Right atrium auricular region (tissue), 2 donors: ENCODE results near the gene LGALS9C. TPM values are rescaled to one million over a fixed set of nuclear protein-coding genes. Genes with fewer than 3 reads are reported as not detected.
"Not testable (repeated sequence)": the region's sequence is repeated elsewhere in the genome, so short reads cannot be mapped to it uniquely, and the experiment has no call there.

ENCODE experiments used
- DNase-seq: peaks from one replicate; pipeline ENCODE4 v3.0.0-alpha.2; 2019; ENCODE audit warnings: low spot score
- H3K27ac ChIP-seq, 2 donors: fragments of 200-600 bp; sonication (generic); 1 replicate in 1 of 2; 2 replicates in 1 of 2; pipeline ENCODE4 v1.5.1; 2016 to 2019
- H3K27me3 ChIP-seq, 2 donors: fragments of 200-600 bp; sonication (generic); one replicate each; pipeline versions ENCODE4 v1.5.1 to v1.6.0; 2017 to 2019
- H3K36me3 ChIP-seq: fragments of 200-600 bp; sonication (generic); one replicate; pipeline ENCODE4 v1.5.1; 2016
- H3K4me1 ChIP-seq, 2 donors: fragments of 200-600 bp; sonication (generic); one replicate each; pipeline versions ENCODE4 v1.5.1 to v1.6.0; 2017 to 2019
- H3K4me3 ChIP-seq, 2 donors: fragments of 200-600 bp; sonication (generic); 1 replicate in 1 of 2; 2 replicates in 1 of 2; pipeline ENCODE4 v1.5.1; 2017 to 2019; ENCODE audit warnings: mild to moderate bottlenecking in 1 of 2, moderate library complexity in 1 of 2
- H3K9me3 ChIP-seq, 2 donors: fragments of 200-600 bp; sonication (generic); one replicate each; pipeline ENCODE4 v1.5.1; 2019
- total RNA-seq, 2 donors: library from RNA; depleted of rRNA; stranded (reverse); fragments of >200 nt; gene quantifications; one replicate each; pipeline ENCODE4 v1.1.0, GENCODE V29; 2016
- TF ChIP-seq, protein P1 (sequence below), 2 donors: fragments of 200-600 bp; sonication (generic); IDR thresholded peaks; one replicate each; pipeline ENCODE4 v1.5.1; 2019; ENCODE audit warnings: antibody characterized with exemption in 2 of 2

The LGALS9C gene
- total RNA-seq: not detected

DNA sequence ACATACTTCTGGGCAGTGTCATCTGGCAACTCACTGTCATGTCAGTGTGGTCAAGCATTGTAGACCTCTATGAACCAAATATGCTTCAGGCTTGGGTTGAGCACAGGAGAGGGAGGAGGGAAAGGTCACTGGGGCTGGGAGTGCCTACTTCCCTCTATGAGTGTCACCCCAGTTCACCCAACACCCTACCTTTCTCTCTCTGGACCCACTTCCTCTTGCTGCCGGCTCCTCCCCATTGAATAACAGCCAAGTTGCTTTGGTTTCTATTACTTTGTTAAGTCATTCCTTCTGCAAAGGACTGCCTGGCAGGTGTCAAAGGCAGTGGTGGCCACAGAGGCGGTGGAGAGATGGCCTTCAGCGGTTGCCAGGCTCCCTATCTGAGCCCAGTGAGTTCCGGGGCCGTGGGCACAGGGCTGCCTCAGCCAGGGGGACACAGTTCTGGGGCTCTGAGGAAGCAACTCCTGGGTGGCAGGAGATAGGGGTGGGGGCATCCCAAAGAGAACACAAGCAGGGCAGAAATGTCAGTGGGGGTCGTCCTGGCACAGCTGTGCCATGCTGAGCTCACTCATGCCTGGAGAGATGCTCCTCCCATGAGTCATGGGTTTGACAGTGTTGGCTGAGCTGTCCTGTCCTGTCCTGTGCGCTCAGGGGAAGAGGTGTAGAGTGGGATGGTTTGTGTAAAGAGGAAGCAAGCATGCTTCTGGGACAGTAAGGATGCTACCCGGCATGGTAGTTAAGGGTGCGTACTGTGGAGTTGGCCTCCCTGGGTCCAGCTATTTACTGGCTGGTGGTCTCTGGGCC, at the start of gene LGALS9C:
TSS of gene LGALS9C (plus strand) at position 282 of the 801 bp plus-strand sequence. CDS start at position 348, 66 bp downstream.
- H3K4me1 ChIP-seq, H3K27ac ChIP-seq, DNase-seq, H3K27me3 ChIP-seq, H3K4me3 ChIP-seq, H3K36me3 ChIP-seq, H3K9me3 ChIP-seq: not testable (repeated sequence)

DNA sequence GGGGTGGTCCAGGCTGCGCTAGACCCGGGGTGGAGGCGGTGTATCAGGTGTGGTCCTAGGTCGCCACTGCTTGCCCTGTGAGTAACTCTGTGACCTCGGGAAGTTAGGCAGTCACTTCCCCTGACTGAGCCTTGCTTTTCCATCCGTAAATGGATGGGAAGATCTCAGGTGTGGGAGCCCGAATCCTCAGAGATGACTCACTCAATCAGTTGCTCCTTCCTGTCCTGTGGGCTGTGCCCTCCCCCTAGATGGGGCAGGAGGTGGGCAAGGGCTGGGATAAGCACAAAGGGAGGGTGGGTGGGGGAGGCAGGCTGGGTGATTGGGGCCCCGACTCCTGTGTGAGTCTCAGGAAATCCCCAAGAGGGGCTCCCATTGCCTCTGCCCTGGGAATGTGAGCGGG, 44.4 kb upstream of the LGALS9C start:
- H3K9me3 ChIP-seq, H3K27me3 ChIP-seq, H3K27ac ChIP-seq, H3K4me3 ChIP-seq, H3K4me1 ChIP-seq, H3K36me3 ChIP-seq, DNase-seq: not testable (repeated sequence)

GRCh38 chr17:18439465-18439870, 37.1 kb upstream of the LGALS9C start:
- H3K27ac ChIP-seq, H3K4me1 ChIP-seq, H3K27me3 ChIP-seq, H3K4me3 ChIP-seq, DNase-seq, H3K9me3 ChIP-seq, H3K36me3 ChIP-seq: not testable (repeated sequence)

- not testable (repeated sequence) for H3K27me3 ChIP-seq, H3K36me3 ChIP-seq, H3K4me3 ChIP-seq, H3K9me3 ChIP-seq, H3K27ac ChIP-seq, DNase-seq, H3K4me1 ChIP-seq
- TF ChIP-seq, protein P1, sequence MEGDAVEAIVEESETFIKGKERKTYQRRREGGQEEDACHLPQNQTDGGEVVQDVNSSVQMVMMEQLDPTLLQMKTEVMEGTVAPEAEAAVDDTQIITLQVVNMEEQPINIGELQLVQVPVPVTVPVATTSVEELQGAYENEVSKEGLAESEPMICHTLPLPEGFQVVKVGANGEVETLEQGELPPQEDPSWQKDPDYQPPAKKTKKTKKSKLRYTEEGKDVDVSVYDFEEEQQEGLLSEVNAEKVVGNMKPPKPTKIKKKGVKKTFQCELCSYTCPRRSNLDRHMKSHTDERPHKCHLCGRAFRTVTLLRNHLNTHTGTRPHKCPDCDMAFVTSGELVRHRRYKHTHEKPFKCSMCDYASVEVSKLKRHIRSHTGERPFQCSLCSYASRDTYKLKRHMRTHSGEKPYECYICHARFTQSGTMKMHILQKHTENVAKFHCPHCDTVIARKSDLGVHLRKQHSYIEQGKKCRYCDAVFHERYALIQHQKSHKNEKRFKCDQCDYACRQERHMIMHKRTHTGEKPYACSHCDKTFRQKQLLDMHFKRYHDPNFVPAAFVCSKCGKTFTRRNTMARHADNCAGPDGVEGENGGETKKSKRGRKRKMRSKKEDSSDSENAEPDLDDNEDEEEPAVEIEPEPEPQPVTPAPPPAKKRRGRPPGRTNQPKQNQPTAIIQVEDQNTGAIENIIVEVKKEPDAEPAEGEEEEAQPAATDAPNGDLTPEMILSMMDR (IDR thresholded peaks at IDR 0.05): peak in 1 of 2 donors; percentile 34
Measured at GRCh38 chr17:18442093-18442492, 34.5 kb upstream of the LGALS9C start.

DNA sequence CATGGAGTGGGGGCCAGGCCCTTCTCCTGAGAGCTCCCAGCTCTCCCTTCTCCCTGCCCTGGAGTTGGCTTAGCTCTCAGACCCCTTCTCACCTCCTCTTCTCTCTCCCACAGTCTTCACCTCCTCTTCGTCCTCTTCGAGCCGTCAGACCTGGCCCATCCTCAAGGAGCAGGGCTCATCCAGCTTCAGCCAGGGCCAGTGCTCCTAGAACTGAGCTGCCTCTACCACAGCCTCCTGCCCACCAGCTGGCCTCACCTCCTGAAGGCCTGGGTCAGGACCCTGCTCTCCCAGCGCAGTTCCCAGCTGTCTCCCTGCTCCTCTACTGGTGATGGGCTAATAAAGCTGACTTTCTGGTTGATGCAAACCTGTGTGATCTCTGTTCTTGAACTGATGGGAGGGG, 34.1 kb upstream of the LGALS9C start:
- not testable (repeated sequence) for DNase-seq, H3K9me3 ChIP-seq, H3K4me3 ChIP-seq, H3K27ac ChIP-seq, H3K27me3 ChIP-seq, H3K36me3 ChIP-seq, H3K4me1 ChIP-seq

DNA sequence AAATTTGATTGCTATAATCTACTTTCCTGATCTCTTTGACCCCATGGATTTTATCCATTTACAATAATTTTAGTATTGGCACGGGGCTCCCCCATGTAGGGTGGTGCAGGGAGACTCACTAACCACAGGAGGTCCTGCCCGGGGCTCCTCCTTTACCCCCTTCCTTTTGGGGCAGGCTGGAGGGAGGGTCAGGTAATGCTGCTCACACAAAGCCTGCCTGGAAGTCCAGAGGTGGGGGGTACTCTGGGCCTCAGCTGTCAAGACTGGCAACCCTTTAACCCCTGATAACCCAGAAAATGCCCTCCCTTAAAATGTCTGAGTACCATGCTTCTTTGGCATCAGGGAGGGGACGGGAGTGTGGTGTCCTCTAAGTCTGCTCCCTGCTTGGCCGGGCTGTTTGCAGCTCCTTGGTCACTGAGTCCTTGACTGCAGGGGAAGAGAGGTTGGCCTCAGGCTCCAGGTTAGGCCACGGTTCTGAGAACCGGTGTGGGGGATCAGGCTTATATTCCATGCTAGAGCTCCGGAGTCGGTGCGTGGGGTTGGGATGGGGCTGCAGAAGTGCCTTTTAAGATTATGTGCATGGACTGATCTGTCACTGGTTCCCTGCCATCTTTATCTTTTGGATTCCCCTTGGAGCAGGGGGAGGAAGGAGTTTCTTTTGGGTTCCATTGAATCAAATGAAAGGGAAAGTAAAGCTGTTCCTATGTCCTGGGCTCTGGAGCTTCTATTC, 28.9 kb upstream of the LGALS9C start:
- H3K4me3 ChIP-seq, H3K9me3 ChIP-seq, DNase-seq, H3K4me1 ChIP-seq, H3K27ac ChIP-seq, H3K27me3 ChIP-seq, H3K36me3 ChIP-seq: not testable (repeated sequence)

- not testable (repeated sequence) for H3K36me3 ChIP-seq, H3K27ac ChIP-seq, H3K9me3 ChIP-seq, DNase-seq, H3K4me3 ChIP-seq, H3K4me1 ChIP-seq, H3K27me3 ChIP-seq
Measured at GRCh38 chr17:18448311-18448710, 28.3 kb upstream of the LGALS9C start.

- not testable (repeated sequence) for H3K27ac ChIP-seq, H3K4me3 ChIP-seq
- peak; percentile 9 for DNase-seq
Measured at GRCh38 chr17:18449833-18450232, 26.8 kb upstream of the LGALS9C start.

DNA sequence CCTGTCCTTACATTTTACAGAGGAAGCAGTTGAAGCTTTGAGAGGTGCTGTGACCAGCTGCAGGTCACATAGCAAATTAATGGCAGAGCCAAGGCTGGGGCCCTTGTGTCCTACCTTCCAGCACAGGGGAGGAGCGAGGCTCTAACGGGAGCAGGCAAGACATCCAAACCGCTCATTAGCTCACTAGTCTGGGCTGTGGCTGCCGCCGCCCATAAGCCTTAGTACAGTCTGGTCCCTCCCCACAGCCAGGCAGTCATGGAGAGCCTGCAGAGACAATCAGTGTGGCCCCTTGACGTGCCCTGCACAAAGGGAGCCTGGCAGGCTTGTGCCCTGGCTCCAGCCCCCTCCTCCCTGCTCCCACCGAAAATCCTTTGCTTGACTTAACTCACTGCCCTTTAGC, 25.6 kb upstream of the LGALS9C start:
- not testable (repeated sequence) for H3K27ac ChIP-seq, H3K36me3 ChIP-seq, H3K4me3 ChIP-seq, DNase-seq, H3K27me3 ChIP-seq, H3K9me3 ChIP-seq, H3K4me1 ChIP-seq

More at GRCh38 chr17:18449833-18450232, 26.8 kb upstream of the LGALS9C start:
- not testable (repeated sequence) for H3K36me3 ChIP-seq, H3K27me3 ChIP-seq, H3K9me3 ChIP-seq, H3K4me1 ChIP-seq

GRCh38 chr17:18451969-18452368, 24.6 kb upstream of the LGALS9C start:
- H3K4me1 ChIP-seq, DNase-seq, H3K9me3 ChIP-seq, H3K27ac ChIP-seq, H3K27me3 ChIP-seq, H3K36me3 ChIP-seq, H3K4me3 ChIP-seq: not testable (repeated sequence)

GRCh38 chr17:18459035-18459434, 17.6 kb upstream of the LGALS9C start:
- H3K27ac ChIP-seq: not testable (repeated sequence)

GRCh38 chr17:18463831-18464502, 12.6 kb upstream of the LGALS9C start:
- H3K4me1 ChIP-seq, H3K27me3 ChIP-seq, H3K36me3 ChIP-seq, H3K9me3 ChIP-seq, DNase-seq, H3K4me3 ChIP-seq, H3K27ac ChIP-seq: not testable (repeated sequence)

More at GRCh38 chr17:18459035-18459434, 17.6 kb upstream of the LGALS9C start:
- H3K4me1 ChIP-seq, H3K27me3 ChIP-seq, H3K4me3 ChIP-seq, H3K36me3 ChIP-seq, H3K9me3 ChIP-seq: not testable (repeated sequence)
- peak; percentile 13 for DNase-seq

- H3K4me1 ChIP-seq, H3K27me3 ChIP-seq, DNase-seq, H3K9me3 ChIP-seq, H3K27ac ChIP-seq, H3K36me3 ChIP-seq, H3K4me3 ChIP-seq: not testable (repeated sequence)
Measured at GRCh38 chr17:18466250-18466983, 10.2 kb upstream of the LGALS9C start.
